HG02870 (cell line): ENCODE results near the gene CBFA2T2.

Source experiments
- ATAC-seq: cut with Tn5 transposase; IDR thresholded peaks from one replicate; pipeline ENCODE4 v1.9.1; 2021; ENCODE audit warnings: mild to moderate bottlenecking, moderate library complexity; ENCODE audit not compliant: unreplicated experiment

CBFA2T2 gene

DNA sequence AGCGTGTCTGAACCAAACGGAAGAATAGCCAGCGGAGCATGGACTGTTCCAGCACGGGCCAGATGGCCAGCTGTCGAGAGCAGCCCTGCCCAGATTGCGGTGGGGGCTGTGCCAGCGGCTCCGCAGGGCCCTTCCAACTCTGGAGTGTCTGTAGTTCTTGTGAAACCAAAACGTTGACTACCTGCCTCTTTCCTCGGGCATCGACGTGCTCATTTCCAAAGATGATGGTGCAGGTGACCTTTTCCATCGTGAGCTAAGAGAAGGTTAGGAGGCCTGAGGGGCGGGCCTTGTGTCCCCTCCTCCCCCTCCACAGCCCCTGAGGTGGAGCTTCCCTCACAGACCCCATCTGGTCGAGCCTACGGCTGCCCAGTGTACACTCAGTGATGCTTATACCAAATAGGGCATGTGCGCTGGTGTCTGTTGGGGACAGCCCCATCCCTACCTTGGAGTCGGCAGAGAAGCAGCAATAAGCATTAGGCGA, 159.3 kb downstream of the CBFA2T2 start:
- ATAC-seq = no peak

DNA sequence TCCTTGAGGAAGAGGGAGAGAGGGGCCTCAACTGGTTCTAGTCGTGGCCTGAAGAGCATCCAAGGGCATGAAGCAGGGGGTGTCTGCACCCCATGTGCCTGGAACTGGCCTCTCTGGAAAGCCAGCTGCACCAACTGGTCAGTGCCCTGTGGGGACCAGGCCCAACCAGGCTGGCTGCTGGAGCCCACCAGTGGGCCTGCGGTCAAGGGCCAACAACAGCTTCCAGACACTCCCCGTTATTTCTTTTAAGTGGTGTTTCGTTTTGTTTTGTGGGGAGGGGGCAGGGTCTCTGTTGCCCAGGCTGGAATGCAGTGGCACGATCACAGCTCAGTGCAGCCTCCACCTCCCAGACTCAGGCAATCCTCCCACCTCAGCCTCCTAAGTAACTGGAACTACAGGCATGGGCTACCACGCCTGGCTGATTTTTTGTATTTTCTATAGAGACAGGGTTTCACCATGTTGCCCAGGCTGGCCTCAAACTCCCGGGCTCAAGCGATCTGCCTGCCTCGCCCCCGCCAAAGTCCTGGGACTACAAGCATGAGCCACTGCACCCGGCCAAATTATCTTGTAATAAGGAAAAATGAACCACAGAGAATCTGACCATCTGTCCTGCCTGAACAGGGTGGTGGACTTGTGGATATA, 160.3 kb downstream of the CBFA2T2 start:
- no peak for ATAC-seq

DNA sequence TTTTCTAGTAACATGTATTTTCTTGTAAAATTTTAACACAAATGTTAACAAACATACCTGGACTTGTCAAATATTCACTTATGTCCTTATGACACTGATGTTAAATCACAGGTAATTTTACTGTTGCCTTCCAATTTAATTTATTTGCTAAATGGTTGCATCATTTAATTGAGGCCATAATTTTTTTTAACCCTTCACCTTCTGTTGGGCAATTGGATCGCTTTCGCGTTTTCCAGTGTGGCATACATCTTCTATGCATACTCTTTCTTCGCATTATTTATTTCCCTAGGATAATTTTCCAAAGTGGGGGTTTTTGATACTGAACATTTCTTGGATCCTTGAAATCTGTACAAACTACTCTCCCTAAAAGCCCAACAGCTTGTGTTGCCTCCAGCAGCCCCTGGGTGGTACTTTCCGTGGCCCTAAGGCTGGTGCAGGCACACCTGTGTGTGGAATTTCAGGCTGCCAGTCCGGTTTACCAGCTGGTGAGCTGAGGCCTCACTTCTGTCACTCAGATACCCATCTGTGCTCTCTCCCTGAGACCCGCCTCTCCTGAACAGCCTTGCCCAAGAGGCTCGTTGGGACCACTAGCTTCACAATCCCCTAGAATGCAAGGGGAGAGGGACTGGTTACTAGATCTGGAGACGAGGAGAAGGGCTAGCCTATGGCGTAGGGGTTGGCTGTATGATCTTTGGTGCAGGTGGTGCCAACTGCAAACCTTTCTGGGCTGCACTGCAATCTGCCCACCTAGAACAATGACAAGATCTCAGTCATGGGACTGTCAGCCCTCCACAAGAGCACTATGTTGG, 161.1 kb downstream of the CBFA2T2 start:
- no peak for ATAC-seq

DNA sequence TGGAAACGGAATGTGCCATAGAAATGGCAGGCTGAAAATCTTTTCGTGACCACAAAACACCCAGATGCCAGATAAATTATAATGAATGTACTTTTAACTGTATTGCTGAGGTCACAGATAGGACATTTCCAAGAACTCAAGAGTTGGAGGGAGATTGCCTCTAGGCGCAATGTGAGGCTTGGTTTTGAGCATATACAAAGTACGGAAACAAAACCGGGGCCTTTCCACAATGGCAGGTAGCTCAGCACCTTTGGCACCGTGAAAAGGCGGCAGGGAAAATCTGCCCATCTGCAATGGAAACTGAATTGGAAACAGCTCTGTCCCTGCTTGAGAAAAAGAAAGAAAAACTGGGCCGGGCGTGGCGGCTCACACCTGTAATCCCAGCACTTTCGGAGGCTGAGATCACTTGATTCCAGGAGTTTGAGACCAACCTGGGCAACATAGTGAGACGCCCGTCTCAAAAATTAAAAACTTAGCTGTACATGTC, 161.7 kb downstream of the CBFA2T2 start:
- ATAC-seq = no peak

DNA sequence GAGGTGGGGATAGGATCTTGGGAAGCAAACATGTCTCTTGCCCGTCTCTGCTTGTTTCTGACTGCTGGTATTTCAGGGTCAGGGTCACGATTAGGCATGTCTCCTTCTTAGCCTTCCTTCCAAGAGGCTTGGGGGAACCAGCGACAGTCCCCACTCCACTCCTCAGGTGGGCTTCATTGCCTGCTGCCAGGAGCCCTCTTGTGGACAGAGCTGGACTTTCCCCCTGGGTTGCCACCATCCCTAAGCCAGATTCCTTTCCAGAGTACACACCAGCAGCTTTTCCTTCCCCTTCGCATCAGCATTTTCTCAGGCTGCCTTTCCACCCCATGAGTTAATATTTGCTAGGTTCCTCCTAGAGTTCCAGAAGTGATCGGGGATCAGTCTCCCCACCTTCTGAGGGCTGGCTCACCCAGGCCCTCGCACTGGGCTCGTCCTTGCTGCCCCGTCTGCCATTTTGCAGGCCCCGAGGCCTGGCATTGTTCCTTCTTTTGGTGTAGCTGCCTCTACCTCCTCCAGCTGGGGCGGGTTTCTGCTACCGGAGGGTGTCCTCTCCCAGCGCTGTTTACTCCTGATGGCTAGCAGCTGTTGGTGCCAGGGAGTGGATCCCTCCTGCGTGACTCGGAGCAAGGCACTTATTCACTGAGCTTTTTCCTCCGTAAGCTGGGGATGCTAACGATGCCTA, 163.5 kb downstream of the CBFA2T2 start:
- ATAC-seq = no peak

DNA sequence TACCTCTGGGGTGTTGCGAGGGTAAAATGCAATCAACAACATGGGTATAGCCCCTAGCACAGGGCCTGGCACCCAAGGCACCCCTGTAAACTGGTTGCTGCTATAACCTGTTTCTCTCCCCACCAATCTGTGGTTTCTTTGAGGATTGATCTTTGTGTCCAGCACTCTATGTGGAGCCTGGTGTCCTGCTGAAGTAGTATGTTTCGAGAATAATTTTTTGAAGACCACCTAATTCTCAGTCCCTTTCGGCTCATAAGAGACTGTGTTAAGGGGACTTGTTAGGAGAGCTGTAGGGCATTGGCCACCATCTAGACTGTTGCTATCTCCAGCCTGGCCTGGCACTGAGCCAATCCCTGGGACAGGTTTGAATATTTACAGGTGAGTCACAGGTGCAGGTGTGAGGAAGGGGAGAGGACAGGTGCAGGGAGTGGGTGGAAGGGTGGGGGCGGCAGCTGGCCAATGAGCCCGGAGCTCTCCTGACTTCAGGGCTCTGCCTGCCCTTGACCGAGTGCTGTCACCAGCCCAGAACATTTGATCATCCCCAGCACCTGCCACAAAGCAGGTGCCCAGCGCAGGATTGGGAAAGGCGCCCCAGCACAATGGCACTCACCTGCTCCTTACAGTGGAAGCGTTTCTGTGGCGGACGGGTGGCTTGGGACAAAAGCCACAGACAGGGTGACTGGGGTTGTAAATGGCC, 164.2 kb downstream of the CBFA2T2 start:
- ATAC-seq = no peak

DNA sequence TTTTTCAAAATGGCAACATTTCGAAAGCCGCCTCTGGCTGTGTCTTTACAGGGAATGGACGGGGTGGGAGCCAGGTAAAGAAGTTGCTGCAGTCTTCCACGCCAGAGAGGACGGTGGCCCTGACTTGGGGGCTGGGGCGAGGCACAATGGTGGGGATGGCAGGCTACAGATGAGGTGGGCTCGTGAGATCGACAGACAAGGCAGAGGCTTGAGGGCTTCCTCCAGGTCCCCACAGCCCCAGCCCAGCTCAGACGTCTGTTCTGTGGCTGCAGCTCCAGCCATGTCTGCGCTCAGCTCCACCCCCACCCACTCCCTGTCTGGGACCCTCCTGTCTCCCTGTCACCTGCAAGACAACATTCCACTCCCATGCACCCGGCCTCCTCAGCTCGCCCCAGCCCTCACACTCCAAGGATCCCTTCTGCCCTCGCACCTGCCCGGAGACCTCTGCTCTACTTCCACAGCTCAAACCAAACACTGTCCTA, 164.8 kb downstream of the CBFA2T2 start:
- no peak for ATAC-seq

DNA sequence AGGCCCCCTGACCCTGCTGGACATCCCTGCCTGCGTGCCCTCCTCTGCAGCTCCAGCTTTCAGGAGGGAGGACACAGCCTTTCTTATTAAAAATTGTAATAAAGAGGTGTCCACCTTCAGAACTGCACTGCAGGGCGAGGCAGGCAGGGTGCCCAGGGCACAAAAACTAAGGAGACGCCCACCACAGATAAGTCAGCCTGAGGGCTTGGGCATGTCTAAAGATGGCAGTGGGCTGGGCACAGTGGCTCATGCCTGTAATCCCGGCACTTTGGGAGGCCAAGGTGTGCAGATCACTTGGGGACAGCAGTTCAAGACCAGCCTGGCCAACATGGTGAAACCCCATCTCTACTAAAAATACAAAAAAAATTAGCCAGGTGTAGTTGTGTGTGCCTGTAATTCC, 165.3 kb downstream of the CBFA2T2 start:
- ATAC-seq = no peak

DNA sequence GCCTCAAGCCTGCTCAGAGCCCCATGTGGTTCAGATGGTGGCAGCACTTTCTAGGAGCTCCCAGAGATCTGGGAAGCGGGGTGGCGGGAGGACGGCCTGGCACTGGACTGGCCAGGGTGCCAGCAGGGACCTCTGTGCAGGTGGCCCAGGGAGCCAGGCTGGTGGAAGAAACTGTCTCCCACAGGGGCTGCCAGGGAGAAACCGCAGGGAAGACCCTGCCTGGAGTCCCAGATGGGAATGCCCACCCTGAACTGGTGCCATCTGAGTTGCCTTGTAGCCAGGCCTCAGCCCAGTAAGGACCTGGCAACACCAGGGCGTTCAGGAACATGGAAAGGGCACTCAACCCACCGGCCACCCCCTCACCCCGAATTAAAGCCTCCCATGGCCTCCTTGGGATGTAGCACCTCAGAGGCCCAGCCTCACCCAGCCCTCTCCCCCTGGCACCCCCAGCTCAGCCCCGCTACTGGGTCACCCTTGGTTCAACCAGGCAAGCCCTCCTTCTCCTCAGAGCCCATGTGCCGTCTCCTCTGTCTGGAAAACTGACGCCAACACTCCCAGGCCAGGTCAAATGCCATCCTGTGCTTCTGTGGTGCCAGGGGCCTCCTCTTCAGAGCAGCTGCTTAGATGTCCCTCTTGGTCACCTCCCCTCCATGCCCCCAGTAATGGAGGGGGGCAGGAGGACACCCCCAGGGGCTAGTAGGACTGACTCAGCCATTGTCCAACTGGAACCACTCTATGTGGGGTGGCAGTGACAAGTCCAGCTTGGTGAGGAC, 166.3 kb downstream of the CBFA2T2 start:
- no peak for ATAC-seq

DNA sequence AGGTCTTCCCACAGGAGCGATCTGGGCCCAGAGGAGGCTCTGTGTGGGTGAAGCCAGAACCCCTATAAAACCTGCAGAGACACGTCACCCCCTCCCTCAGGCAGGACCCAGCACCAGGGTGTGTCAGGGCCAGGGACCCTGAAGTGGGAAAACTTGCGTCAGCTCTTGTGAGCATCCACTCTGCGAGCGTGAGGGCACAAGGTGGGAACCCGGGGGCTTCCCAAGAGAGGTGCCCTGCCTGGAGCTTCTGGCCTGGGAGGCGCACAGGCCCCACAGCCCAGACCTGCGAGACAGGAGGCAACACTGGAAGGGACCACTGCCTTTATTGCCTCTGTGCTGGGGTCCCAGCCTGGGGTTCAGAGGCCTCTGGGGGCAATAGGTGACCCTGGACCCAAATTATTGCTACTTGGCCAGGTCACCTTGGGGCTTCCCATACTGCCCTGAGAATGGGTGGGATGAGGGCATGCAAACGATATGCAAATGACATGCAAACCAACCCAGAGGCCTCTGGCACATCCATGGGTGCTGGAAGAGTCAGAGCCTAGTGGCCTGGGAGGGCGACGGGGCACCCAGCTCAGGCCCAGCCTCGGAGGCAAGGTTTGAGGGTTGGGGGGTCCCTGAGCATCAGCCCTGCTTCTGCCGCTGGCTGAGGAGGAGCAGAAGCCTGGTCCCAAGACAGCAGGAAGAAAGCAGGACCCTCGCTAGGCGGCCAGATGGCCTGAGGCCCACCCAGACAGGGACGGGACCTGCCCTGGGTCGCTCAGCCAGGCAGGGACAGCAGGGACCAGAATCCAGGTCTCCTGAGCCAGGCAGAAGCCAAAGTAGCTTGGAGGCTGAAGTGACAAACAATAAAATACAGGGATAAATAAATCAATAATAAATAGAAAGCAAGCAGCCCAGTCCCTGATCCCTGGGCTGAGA, 167.1 kb downstream of the CBFA2T2 start:
- ATAC-seq = no peak

DNA sequence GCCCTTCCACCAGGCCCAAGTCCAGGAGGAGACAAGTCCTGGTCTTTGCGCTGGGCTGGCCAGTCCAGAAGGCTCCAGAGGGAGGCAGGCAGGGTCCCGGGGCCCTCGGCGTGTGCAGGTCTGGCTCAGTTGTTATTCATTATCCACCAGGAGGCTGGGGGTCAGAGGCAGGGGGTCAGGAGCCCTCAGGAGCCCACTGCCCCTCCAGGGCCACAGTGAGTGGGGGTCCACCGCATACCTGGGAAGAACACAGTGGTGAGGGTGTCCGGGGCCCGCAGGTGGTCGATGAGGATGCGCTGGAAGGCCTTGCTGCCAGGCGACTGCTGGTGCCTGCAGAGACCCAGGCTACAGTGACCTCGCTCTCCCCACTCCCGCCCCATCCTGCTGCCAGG, 167.8 kb downstream of the CBFA2T2 start:
- ATAC-seq = no peak

DNA sequence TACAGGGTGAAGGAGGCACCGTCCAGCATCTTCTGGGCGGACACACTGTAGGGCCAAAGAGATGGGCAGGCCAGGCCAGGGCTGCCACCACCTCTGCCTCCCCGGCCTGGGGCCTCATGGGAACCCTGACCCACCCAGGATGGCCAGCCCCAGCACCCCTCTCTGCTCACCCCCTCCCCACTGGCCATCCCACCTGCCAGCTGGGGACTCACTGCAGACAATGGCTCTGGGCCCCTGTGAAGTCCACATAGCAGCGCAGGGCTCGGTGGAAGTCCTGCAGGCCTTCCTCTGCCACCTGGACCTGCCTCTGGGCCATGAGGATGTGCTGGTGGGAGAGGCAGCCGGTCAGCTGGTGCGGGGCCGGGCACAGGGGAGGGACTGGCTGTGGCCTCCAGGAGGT, 168.6 kb downstream of the CBFA2T2 start:
- no peak for ATAC-seq

DNA sequence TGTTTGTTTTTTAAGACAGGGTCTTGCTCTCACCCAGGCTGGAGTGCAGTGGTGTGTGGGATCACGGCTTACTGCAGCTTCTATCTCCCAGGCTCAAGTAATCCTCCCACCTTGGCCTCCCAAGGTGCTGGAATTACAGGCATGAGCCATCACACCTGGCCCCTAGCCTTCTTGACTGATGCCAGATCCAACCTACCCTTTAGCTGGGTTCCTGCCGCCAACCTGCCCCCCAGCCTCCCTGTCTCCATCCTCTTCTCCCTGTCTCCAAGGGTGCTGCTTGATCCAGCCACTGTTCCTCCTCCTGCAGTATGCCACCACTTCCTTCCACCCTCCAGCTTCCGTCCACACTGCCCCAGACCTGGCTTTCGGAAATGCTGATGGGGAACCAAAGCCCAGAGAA, 169.0 kb downstream of the CBFA2T2 start:
- ATAC-seq = no peak

DNA sequence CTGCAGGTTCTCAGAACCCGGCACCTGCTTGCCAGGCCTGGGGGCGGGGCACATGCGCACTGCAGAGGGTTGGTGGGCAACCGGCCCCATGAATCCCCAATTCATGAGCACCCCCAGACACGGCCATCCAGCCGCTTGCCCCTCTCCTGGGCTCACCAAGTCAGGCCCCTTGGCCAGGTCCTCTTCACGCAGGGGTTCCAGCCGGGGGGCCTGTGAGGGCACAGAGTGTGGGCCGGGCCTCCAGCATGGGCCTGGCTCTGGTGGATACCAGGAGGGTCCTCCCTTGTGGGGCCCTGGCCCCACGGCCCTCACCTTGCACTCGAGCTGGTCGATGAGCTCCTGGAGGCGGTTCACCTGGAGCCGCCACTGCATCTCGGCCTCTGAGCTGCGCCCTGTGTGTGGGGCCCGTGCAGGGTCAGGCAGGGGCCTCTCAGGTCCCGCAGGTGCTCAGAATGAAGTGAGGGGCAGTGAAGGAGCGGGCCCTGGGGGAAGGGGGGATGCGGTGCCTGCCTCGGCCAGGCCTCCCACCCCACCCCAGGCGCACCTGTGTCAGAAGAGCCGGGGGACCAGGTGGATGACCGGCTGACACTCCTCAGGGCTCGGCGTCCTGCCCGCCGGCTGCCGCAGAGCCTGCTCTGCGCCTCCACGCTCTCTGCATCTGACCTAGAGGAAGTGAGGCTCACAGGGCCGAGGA, 169.6 kb downstream of the CBFA2T2 start:
- ATAC-seq = no peak

DNA sequence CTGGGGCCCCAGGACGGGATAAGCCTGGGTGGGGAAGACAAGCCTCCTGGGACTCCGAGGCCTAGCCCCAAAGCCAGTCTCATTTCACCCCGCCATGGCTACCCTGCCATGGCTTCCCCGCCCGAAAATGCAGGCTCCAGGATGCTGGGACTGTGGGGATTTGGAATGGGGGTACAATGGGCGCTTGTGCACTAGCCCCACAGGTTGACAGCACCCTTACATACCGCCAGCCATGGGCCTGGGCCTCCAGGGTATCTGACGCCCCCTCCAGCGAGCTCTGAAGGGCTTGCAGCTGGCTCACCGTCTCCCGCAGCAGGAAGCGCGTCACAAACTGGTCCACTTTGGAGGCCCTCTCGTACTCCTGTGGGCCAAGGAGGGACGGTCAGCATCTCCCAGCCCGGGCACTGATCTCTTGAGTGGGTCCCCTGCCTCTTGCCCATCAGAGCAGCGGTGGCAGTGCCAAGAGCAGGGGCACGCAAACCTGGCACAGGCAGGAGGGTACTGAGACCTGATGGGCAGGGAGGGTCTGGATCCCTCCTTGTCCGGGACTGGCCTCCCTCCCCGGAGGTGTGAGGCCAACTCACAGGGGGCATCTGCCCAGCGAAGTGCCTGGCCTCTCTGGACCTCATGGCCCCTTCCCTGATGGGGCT, 170.3 kb downstream of the CBFA2T2 start:
- ATAC-seq = no peak

DNA sequence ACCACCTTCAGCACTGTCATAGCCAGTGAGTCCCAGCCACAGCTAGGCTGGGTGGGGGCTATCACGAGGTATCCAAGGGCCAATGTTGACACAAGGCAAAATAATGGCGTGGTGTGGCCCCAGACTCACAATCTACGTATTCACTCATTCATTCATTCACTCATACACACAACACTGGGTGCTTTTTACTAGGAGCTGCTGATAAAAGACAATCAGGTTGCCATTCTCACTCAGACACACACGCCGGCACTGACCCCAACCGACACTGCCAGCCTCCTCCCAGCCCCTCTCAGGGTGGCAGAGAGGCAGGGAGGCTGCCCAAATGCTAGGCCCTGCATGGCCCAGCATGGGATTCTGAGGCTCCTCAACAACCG, 170.8 kb downstream of the CBFA2T2 start:
- ATAC-seq = no peak

DNA sequence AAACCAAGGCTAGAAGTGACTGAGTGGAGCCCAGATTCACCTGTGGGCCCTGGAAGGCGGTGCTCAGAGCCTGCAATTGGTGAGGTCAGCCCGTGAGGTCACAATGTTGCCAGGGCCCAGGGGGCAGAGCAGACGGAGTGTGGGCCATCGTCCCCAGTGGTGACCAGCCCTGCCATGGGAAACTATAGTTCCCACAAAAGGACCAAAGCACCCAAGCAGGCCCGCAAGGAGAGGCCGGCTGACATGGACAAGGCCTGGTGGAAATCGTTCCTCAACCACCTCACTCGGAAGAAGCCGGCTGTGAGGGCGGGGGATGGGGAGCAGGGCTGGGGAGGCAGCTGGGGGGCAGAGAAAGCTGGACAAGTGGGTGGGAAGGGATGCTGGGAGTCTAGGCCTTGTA, 172.3 kb downstream of the CBFA2T2 start, which contains the start of gene C20orf144:
TSS of gene C20orf144 (plus strand) at position 156 of the 400 bp plus-strand sequence. CDS start at position 175, 19 bp downstream.
- ATAC-seq = no peak
